HG02943 (cell line): ENCODE results near the gene MILR1.
"Not testable (repeated sequence)": the region's sequence is repeated elsewhere in the genome, so short reads cannot be mapped to it uniquely, and the experiment has no call there.

Experiments
- ATAC-seq: cut with Tn5 transposase; IDR thresholded peaks from one replicate; pipeline ENCODE4 v1.9.1; 2021; ENCODE audit warnings: mild to moderate bottlenecking, low read depth, moderate library complexity; ENCODE audit not compliant: unreplicated experiment

The MILR1 gene

GRCh38 chr17:64448665-64449512, at the start of gene MILR1:
Gene MILR1 (plus strand): TSS chr17:64449115. CDS start chr17:64449169, 54 bp downstream.
- ATAC-seq = no peak

DNA sequence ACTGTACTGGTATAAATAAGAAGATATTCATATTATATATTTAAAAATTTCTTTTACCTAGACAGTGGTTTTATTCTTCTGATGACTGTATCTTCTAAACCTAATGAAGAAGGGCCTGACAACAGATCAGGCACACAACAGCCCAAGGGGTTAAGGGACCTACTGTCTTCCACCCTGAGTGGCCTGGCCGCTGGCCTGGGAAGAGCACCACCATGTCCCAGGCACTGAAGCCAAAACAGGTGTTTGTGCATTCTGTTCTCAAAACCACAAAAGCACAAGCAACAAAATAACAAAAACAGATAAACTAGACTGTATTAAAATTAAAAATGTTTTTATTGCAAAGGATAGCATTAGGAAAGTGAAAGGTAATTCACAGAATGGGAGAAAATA, 49.2 kb upstream of the MILR1 start:
- no peak for ATAC-seq

DNA sequence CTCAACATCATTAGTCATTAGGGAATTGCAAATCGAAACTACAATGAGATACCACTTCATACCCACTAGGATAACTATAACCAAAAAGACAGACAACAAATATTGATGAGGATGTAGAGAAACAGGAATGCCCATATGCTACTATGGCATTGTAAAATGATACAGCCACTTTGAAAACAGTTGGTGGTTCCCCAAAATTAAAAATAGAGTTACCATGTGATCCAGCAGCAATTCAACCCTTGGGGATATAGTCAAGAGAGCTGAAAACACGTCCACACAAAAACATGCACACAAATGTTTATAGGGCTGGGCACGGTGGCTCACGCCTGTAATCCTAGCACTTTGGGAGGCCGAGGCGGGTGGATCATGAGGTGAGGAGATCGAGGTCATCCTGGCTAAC, 48.3 kb upstream of the MILR1 start:
- ATAC-seq = no peak

DNA sequence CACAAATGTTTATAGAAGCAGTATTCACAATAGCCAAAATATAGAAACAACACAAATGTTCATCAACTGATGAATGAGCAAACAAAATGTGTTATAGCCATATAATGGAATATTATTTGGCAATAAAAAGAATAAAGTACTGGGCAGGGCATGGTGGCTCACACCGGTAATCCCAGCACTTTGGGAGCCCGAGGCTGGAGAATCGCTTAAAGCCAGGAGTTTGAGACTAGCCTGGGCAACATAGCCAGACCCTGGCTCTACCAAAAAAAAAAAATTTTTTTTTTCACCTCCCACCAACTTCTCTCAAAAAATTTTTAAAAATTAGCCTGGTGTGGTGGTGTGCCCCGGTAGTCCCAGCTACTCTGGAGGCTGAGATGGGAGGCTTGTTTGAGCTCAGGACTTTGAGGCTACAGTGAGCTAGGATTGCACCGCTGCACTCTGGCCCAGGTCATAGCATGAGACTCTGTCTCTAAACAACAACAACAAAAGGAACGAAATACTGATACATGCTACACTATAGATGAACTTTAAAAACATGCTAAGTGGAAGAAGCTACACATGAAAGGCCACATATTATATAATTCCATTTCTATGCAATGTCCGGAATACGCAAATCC, 47.6 kb upstream of the MILR1 start:
- ATAC-seq = no peak

GRCh38 chr17:64401941-64402340, 47.0 kb upstream of the MILR1 start:
- no peak for ATAC-seq

DNA sequence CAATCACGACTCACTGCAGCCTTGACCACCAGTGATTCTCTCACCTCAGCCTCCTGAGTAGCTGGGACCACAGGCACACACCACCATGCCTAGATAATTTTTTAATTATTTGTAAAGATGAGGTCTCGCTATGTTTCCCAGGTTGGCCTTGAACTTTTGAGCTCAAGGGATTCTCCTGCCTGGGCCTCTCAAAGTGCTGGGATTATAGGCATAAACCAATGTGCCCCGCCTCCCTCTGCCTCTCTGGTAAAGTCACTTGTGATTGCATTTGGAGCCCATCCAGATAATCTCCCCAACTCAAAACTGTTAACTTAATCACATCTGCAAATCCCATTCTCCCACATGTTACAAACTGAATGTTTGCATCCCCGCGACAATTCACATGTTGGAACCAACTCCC, 46.4 kb upstream of the MILR1 start:
- ATAC-seq = no peak

DNA sequence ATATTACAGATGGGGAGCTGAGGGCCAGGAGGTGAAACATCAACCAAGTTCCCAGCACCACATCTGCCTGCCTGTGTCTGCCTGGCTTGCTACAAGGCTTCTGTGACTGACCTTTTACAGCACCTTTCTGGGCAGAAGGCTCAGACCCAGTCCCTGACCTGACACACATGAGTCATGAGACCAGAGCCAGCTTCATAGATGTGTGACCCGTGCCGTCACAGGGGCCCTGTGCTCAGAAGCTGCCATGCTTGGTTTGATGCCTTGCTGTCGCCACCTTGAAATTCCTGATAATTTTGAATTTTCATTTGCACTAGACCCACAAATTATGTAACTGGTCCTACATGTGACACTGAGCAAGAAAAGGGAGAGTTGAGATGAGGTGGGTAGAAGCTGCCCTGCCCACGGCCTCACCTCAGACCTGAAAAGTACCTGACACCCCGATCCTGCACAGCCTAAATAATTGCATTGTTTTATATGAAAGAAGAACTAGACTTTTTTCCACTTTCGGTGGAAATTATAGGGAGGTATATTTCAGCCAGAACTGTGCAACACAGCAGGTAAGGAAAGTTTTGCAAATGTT, 44.9 kb upstream of the MILR1 start:
- no peak for ATAC-seq

DNA sequence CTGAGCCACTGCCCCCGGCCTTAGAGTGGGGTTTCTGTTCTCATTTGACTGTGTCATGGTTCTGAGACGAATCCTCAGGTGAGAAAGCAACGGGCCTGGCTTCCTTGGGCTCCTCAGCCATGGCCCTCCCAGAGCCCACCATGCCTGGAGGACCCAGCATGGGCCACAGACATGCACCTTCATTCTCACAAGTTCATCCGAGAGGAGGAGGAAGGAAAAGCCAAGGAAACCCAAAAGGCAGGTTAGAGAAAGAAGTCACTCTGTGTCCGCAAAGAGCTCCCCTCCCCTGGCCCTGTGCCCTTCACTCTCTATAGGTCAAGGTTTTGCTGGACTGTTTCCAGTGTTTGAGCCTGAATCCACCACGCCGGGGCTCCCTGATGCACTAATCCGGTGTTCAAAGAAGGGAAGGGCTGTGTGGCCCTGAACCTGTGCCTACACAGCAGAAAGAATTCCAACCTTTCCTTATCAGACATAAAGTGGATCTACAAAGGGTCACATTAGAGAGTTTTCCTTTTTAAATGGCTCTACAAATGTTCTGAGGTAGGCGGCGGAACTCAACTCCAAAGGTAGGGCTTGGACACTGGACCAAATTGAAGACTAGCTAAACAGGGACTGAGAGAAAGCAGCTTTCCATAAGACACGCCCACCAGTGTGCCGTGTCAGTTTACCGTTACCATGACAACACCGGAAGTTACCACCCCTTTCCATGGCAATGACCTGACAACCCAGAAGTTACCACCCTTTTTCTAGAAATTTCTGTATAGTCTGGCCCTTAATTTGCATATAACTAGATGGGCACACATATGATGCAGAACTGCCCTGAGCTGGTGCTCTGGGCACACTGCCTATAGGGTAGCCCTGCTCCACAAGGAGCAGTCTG, 42.4 kb upstream of the MILR1 start:
- no peak for ATAC-seq

GRCh38 chr17:64410750-64411490, 38.0 kb upstream of the MILR1 start:
- no peak for ATAC-seq

DNA sequence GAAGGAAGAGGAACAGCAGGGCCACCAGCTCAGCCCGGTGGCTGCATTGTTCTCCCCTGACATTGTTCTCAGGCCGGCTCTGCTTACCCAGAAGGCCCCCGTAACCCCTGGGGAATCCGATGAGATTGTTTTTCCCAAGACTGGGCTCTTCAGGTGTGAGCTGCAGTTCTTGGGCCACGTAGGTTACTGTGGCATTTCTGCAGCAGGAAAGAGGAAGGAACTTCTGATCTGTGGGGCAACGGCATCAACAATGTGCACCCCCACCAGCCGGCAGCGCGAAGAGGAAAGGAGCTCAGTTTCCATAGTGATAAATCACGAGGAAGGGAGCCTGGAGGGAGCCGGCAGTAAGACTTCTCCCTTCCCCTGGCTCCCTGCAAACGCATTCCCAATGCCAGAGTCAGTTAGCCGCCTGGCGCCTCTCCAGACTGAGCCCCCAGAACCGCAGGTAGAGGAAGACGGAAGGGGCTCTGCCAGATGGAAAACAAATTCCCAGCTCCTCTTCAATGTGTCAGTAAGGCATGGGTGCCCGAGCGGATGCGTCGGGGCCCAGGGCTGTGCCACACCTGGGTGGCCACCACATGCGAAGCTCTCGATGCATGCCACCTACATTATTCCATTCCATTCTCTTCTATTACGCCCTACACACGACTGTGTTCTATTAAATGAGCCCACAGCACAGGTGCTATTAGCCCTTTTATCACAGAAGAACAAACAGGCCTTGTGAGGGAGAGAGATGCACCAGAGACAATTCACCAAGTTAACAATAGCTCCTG, 36.7 kb upstream of the MILR1 start:
- ATAC-seq = no peak

GRCh38 chr17:64412944-64413381, 36.0 kb upstream of the MILR1 start:
- ATAC-seq = no peak

GRCh38 chr17:64413513-64413912, 35.4 kb upstream of the MILR1 start:
- peak; percentile 60 for ATAC-seq

DNA sequence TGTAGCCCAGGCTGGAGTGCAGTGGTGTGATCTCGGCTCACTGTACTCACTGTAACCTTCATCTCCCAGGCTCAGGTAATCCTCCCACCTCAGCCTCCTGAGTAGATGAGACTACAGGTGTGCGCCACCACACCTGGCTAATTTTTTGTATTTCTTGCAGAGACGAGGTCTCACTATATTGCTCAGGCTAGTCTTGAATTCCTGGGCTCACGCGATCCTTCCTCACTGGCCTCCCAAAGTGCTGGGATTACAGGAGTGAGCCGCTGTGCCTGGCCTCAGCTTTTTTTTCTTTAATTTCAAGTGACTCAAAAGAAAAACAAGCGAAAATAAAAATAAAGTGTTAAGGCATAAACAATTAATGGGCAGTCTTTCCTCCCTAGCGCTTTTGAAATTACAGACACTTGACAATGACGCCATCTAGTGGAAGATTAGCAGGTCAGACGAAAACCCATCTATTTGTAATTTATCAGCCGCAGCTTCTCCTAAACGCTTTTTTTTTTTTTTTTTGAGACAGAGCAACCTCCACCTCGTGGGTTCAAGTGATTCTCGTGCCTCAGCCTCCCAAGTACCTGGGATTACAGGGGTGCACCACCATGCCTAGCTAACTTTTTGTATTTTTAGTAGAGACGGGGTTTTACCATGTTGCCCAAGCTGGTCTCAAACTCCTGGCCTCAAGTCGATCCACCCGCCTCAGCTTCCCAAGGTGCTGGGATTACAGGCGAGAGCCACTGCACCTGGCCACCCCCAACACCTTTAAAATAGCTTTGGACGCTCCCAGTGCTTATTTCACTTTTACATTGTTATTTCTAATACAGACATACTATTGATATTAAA, 30.2 kb upstream of the MILR1 start:
- no peak for ATAC-seq

DNA sequence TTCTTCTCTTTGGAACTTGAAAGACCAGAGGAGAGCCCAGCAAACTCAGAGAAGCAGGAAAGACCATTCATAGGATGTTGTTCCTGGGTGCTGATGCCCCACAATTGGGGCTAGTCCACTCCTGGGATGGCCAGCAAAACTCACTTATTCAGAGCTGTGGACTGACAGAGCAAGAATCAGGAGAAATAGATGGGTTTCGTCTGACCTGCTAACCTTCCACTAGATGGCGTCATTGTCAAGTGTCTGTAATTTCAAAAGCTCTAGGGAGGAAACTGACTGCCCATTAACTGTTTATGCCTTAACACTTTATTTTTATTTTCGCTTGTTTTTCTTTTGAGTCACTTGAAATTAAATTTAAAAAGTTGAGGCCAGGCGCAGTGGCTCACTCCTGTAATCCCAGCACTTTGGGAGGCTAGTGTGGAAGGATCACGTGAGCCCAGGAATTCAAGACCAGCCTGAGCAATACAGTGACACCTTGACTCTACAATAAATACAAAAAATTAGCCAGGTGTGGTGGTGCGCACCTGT, 28.7 kb upstream of the MILR1 start:
- no peak for ATAC-seq

DNA sequence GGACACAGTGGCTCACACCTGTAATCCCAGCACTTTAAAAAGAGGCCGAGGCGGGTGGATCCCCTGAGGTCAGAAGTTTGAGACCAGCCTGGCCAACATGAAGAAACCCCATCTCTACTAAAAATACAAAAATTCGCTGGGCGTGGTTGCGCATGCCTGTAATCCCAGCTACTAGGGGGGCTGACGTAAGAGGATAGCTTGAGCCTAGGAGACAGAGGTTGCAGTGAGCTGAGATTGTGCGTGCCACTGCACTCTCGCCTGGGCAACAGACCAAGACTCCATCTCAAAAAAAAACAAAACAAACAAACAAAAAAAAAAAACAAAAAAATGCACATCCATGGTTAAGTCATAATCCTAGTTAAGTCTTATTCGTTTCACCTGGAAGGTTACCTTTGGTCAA, 26.8 kb upstream of the MILR1 start:
- ATAC-seq = not testable (repeated sequence)

- no peak for ATAC-seq
Measured at GRCh38 chr17:64423881-64424280, 25.0 kb upstream of the MILR1 start.

- ATAC-seq = no peak
Measured at GRCh38 chr17:64424324-64424849, 24.5 kb upstream of the MILR1 start.

DNA sequence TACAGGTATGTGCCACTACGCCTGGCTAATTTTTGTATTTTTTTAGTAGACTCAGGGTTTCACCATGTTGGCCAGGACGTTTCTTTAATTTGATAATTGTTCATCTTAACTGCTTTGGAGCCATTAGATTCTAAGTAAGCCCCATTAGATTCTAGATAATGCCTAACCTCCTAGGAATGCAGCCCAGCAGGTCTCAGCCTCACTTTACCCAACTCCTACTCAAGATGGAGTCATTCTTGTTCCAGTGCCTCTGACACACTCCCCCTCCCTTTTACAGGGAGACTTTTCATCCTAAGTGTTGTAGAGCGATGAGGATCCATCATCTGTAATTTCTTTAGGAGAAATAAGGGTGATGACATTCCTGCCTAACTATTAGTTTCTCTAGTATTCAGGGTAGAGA, 23.7 kb upstream of the MILR1 start:
- no peak for ATAC-seq
